A549 (cell line): Measurements from ENCODE around the gene CLMN. TPM values are rescaled to one million over a fixed set of nuclear protein-coding genes. Genes with fewer than 3 reads are reported as not detected.

Experiments
- ATAC-seq, 2 experiments: fragments of 200-7000 bp in 1 of 2; fragments of >200 bp in 1 of 2; cut with Nextera tagmentation in 1 of 2; cut with Tn5 transposase in 1 of 2; 3 replicates each; pipeline versions ENCODE4 v1.8.0 to v1.9.1; 2018 to 2020; ENCODE audit warnings: mild to moderate bottlenecking in 1 of 2, moderate library complexity in 1 of 2
- CTCF ChIA-PET: fragments of 300-600 bp; sonication (Branson Sonifier 250); formaldehyde crosslinking; extraction: SDS; loops from one replicate; lab custom pipeline; 2021; ENCODE audit warnings: antibody characterized with exemption, inconsistent platforms; lab: Yijun Ruan, JAX
- POLR2A ChIA-PET: fragments of 350-600 bp; formaldehyde crosslinking; extraction: SDS; loops from one replicate; lab custom pipeline; 2021; ENCODE audit warnings: antibody characterized with exemption, inconsistent platforms; lab: Yijun Ruan, JAX
- DNase-seq, 2 experiments: peaks; one replicate each; pipeline versions ENCODE4 v3.0.0 to v3.0.0-alpha.2; 2011 to 2016; ENCODE audit warnings: low read depth in 1 of 2, low spot score in 1 of 2
- FAIRE-seq: peaks from 2 replicates; lab custom pipeline; 2011; peaks lifted over from hg19 to GRCh38; lab: Jason Lieb, UNC
- H3K27ac ChIP-seq, 2 experiments: fragments of >200 bp; sonication (Bioruptor Twin); formaldehyde crosslinking; 3 replicates each; pipeline ENCODE4 v1.5.1; 2016 to 2017
- H3K4me1 ChIP-seq: fragments of >200 bp; sonication (Bioruptor Twin); formaldehyde crosslinking; 3 replicates; pipeline ENCODE4 v1.6.1; 2016
- H3K4me2 ChIP-seq: fragments of >200 bp; sonication (Bioruptor Twin); formaldehyde crosslinking; 3 replicates; pipeline ENCODE4 v1.6.1; 2016
- H3K4me3 ChIP-seq: fragments of >200 bp; sonication (Bioruptor Twin); formaldehyde crosslinking; 3 replicates; pipeline ENCODE4 v1.5.1; 2016
- H3K9me3 ChIP-seq: fragments of >200 bp; sonication (Bioruptor Twin); formaldehyde crosslinking; 3 replicates; pipeline ENCODE4 v1.6.1; 2016
- BHLHE40 ChIP-seq: IDR thresholded peaks from 2 replicates; pipeline ENCODE4 v1.6.1; 2012; ENCODE audit warnings: low read depth, low read length, inconsistent platforms
- CEBPB ChIP-seq, 2 experiments: fragments of >200 bp in 1 of 2; sonication (Bioruptor Twin) in 1 of 2; formaldehyde crosslinking in 1 of 2; IDR thresholded peaks; 2 replicates each; pipeline ENCODE4 v1.6.1; 2012 to 2016
- CHD4 ChIP-seq: fragments of 200-600 bp; sonication (generic); IDR thresholded peaks from 2 replicates; pipeline ENCODE4 v1.6.1; 2016; ENCODE audit warnings: antibody characterized with exemption, mild to moderate bottlenecking, borderline replicate concordance
- E2F6 ChIP-seq: IDR thresholded peaks from 2 replicates; pipeline ENCODE4 v1.6.1; 2012; ENCODE audit warnings: low read depth, borderline replicate concordance
- EP300 ChIP-seq, 2 experiments: fragments of >200 bp; sonication (Bioruptor Twin); formaldehyde crosslinking; IDR thresholded peaks; 2 replicates in 1 of 2; 3 replicates in 1 of 2; pipeline ENCODE4 v1.6.1; 2016 to 2017
- FOSB ChIP-seq: fragments of 250-450 bp; sonication (Bioruptor Pico); IDR thresholded peaks from 2 replicates; pipeline ENCODE4 v1.5.0; 2020; ENCODE audit warnings: mild to moderate bottlenecking, moderate library complexity
- HOXB5 ChIP-seq: fragments of 250-450 bp; sonication (Bioruptor Pico); IDR thresholded peaks from 2 replicates; pipeline ENCODE4 v1.5.0; 2020; ENCODE audit warnings: mild to moderate bottlenecking, moderate library complexity
- JUNB ChIP-seq: fragments of >200 bp; sonication (Bioruptor Twin); formaldehyde crosslinking; IDR thresholded peaks from 2 replicates; pipeline ENCODE4 v1.6.1; 2016
- MAFK ChIP-seq: fragments of 450-650 bp; IDR thresholded peaks from 2 replicates; pipeline ENCODE4 v1.6.1; 2014; ENCODE audit not compliant: partially characterized antibody
- MYC ChIP-seq: IDR thresholded peaks from 2 replicates; pipeline ENCODE4 v1.6.1; 2012; ENCODE audit warnings: mild to moderate bottlenecking, inconsistent platforms, low read length, improper control_type of control experiment, borderline replicate concordance
- NFE2L2 ChIP-seq: fragments of 150-350 bp; conservative IDR thresholded peaks from 2 replicates; pipeline ENCODE4 v1.6.1; 2014; ENCODE audit warnings: low read length
- NR3C1 ChIP-seq: fragments of >200 bp; sonication (Bioruptor Twin); formaldehyde crosslinking; IDR thresholded peaks from 3 replicates; pipeline ENCODE4 v1.6.1; 2017
- RARB ChIP-seq: fragments of 250-450 bp; sonication (Bioruptor Pico); IDR thresholded peaks from 2 replicates; pipeline ENCODE4 v1.8.0; 2021; ENCODE audit warnings: mild to moderate bottlenecking, moderate library complexity
- RCOR1 ChIP-seq: fragments of 150-350 bp; IDR thresholded peaks from 2 replicates; pipeline ENCODE4 v1.6.1; 2014; ENCODE audit warnings: antibody characterized with exemption, low read length, low read depth
- SMC3 ChIP-seq: fragments of >200 bp; sonication (Bioruptor Twin); formaldehyde crosslinking; IDR thresholded peaks from 3 replicates; pipeline ENCODE4 v1.6.1; 2018; ENCODE audit warnings: inconsistent platforms
- SREBF2 ChIP-seq: fragments of 450-650 bp; IDR thresholded peaks from 2 replicates; pipeline ENCODE4 v1.6.1; 2014; ENCODE audit warnings: mild to moderate bottlenecking, moderate library complexity
- ZFP36 ChIP-seq: fragments of 450-650 bp; IDR thresholded peaks from 2 replicates; pipeline ENCODE4 v1.6.1; 2014; ENCODE audit warnings: borderline replicate concordance; ENCODE audit not compliant: partially characterized antibody
- ZNF302 ChIP-seq: fragments of 250-450 bp; sonication (Bioruptor Pico); IDR thresholded peaks from 2 replicates; pipeline ENCODE4 v1.9.0; 2021; ENCODE audit warnings: inconsistent platforms, mild to moderate bottlenecking, moderate library complexity
- WGBS: methylation state at CpG from one replicate; pipeline ENCODE4 v1.1.6; 2017; ENCODE audit errors: missing lambda C conversion rate; 5-methylcytosine and 5-hydroxymethylcytosine counted together
- polyA plus RNA-seq, 4 experiments: library from polyadenylated mRNA; depleted of rRNA in 3 of 4; stranded (reverse); fragments of >200 nt; fragmentation: RNase III in 1 of 4; extraction: RNeasy Plus Mini Kit Qiagen cat#74134 plus additional on column Dnase treatment in 1 of 4; gene quantifications; 2 replicates in 3 of 4; 3 replicates in 1 of 4; pipeline ENCODE4 v1.2.3, GENCODE V29; 2011 to 2017
- TF ChIP-seq, protein P1 (sequence below): fragments of >200 bp; sonication (Bioruptor Twin); formaldehyde crosslinking; IDR thresholded peaks from 2 replicates; pipeline ENCODE4 v1.6.1; 2016
- TF ChIP-seq, protein P2 (sequence below): fragments of >200 bp; sonication (Bioruptor Twin); formaldehyde crosslinking; IDR thresholded peaks from 3 replicates; pipeline ENCODE4 v1.5.1; 2016

Gene CLMN
- polyA plus RNA-seq, 2 of the 4 experiments (the other 2 are of a cell fraction), result 2.9 to 10.6 TPM

DNA sequence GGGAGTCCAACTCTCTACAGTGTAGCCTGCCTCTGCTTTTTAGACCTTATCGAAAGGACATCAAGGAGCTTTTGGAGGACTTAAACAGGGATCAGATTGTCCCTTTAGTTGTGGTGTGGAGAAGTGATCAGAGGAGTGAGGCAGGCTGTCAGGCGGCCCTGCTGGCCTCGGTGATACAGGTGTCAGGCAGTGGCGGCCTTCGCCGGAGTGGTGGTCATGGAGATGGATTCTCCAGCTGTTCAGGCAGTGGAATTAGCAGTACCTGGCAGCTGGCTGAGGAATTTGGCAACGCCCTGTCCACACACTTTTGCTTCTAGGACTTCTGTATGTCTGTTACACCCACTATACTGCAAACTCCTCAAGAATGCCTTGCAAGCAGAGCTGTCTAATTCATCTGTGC, 4.2 kb upstream of the CLMN start:
- TF ChIP-seq ZFP36 (no peak), SREBF2 (no peak), CEBPB (IDR thresholded peaks at IDR 0.05) (no peak), BHLHE40 (no peak), CHD4 (no peak), FOSB (CRISPR knock-in tag) (no peak), NFE2L2 (no peak), MYC (no peak), JUNB (no peak), SMC3 (no peak), EP300 (IDR thresholded peaks at IDR 0.05) (no peak), HOXB5 (CRISPR knock-in tag) (no peak)
- TF ChIP-seq, protein P1, sequence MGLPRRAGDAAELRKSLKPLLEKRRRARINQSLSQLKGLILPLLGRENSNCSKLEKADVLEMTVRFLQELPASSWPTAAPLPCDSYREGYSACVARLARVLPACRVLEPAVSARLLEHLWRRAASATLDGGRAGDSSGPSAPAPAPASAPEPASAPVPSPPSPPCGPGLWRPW, result no peak
- Histone ChIP-seq H3K4me3 (no peak overlapping the region), H3K4me1 (peaks cover 28% of the 10 kb centered on the region), H3K9me3 (no peaks in the 10 kb centered on the region), H3K4me2 (no peak overlapping the region), H3K27ac (peak overlapping the region in 1 of 2 experiments; percentile 16; a peak in 1 of 6 replicates)
- FAIRE-seq (no peak), DNase-seq (no peak), ATAC-seq (no peak)
- ChIA-PET POLR2A (no interaction called here), CTCF (interaction anchor here (0.8 to 1.6 kb wide), 4 partner anchors 7 to 109 kb away, joined by 3 to 6 read pairs (median 4); no protein-coding TSS in a partner anchor)
- WGBS, result 86% methylated on average over 7 of the region's 7 CpGs

- DNase-seq (no peak), ATAC-seq (no peak), FAIRE-seq (no peak)
- Histone ChIP-seq H3K4me3 (no peak overlapping the region), H3K9me3 (no peaks in the 10 kb centered on the region), H3K4me1 (peaks cover 34% of the 10 kb centered on the region), H3K27ac (peak overlapping the region; percentile 28 to 64; a peak in 4 of 6 replicates), H3K4me2 (no peak overlapping the region)
- ChIA-PET CTCF (interaction anchor here (0.8 to 1.3 kb wide), 2 partner anchors 16 to 109 kb away, joined by 4 to 5 read pairs; no protein-coding TSS in a partner anchor), POLR2A (no interaction called here)
- WGBS, result 89% methylated on average over 6 of the region's 6 CpGs
- TF ChIP-seq MAFK (no peak), ZNF302 (CRISPR knock-in tag) (no peak), ZFP36 (no peak), E2F6 (no peak), RCOR1 (no peak), RARB (no peak)
- TF ChIP-seq, protein P2, sequence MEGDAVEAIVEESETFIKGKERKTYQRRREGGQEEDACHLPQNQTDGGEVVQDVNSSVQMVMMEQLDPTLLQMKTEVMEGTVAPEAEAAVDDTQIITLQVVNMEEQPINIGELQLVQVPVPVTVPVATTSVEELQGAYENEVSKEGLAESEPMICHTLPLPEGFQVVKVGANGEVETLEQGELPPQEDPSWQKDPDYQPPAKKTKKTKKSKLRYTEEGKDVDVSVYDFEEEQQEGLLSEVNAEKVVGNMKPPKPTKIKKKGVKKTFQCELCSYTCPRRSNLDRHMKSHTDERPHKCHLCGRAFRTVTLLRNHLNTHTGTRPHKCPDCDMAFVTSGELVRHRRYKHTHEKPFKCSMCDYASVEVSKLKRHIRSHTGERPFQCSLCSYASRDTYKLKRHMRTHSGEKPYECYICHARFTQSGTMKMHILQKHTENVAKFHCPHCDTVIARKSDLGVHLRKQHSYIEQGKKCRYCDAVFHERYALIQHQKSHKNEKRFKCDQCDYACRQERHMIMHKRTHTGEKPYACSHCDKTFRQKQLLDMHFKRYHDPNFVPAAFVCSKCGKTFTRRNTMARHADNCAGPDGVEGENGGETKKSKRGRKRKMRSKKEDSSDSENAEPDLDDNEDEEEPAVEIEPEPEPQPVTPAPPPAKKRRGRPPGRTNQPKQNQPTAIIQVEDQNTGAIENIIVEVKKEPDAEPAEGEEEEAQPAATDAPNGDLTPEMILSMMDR, result no peak
Observed at GRCh38 chr14:95323361-95323760, 3.7 kb upstream of the CLMN start.

DNA sequence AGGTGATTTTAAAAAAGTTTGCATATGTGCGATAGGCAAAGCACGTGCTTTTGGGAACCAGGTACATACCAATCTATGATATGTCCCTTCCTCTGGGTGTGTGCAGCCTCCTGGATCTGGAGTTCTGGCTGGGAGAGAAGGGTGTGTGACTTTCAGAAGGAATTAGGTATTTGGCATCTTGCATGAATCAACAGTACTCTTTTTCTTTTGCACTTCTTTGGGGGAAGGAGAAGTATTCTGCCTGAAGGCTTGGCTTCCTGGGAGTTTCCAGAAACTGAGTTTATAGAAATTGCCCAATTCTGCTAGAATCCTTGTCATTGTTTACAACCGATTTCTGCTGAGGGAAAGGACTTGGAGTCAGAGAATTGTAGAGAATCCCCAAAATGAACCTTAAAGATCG, 2.9 kb upstream of the CLMN start:
- FAIRE-seq (no peak), ATAC-seq (no peak), DNase-seq (peak in 1 of 2 experiments; percentile 30)
- no peak for TF ChIP-seq NR3C1
- peak in 1 of 2 experiments; percentile 19; a peak in 1 of 4 replicates for TF ChIP-seq CEBPB (IDR thresholded peaks at IDR 0.05)
- peaks cover 38% of the 10 kb centered on the region for H3K4me1 ChIP-seq
- ChIA-PET POLR2A (no interaction called here), CTCF (interaction anchor here (1.1 kb wide), 1 partner anchor 105 kb away, joined by 4 read pairs; no protein-coding TSS in a partner anchor)
- 71% methylated on average over 4 of the region's 4 CpGs for WGBS
- H3K27ac ChIP-seq, result peak overlapping the region; percentile 53 to 64; a peak in 5 of 6 replicates
- no peaks in the 10 kb centered on the region for H3K9me3 ChIP-seq
- H3K4me3 ChIP-seq, result no peak overlapping the region
- H3K4me2 ChIP-seq, result peak overlapping the region; percentile 25; the same call in 2 of the 3 replicates
